Keratinocyte (primary cell): ENCODE results near the gene LDAH. TPM values are rescaled to one million over a fixed set of nuclear protein-coding genes. Genes with fewer than 3 reads are reported as not detected.

Experiments
- DNase-seq: peaks from one replicate; pipeline ENCODE4 v3.0.0-alpha.2; 2011; ENCODE audit warnings: low read depth, missing footprints, low spot score
- FAIRE-seq: peaks from 2 replicates; lab custom pipeline; 2011; peaks lifted over from hg19 to GRCh38; lab: Jason Lieb, UNC
- H2AFZ ChIP-seq: 2 replicates; pipeline ENCODE4 v1.6.0; 2012; ENCODE audit warnings: low read length, control low read depth, inconsistent platforms; ENCODE audit not compliant: control insufficient read depth
- H3K27ac ChIP-seq: 2 replicates; pipeline ENCODE4 v1.5.1; 2011; ENCODE audit warnings: low read length; ENCODE audit not compliant: control insufficient read depth, insufficient read depth
- H3K27me3 ChIP-seq: 3 replicates; pipeline ENCODE4 v1.6.0; 2011; ENCODE audit warnings: low read length; ENCODE audit not compliant: control insufficient read depth, insufficient read depth; ENCODE audit errors: extremely low read depth
- H3K36me3 ChIP-seq, 2 experiments: 2 replicates in 1 of 2; 3 replicates in 1 of 2; pipeline ENCODE4 v1.5.1; 2011; ENCODE audit warnings: low read length in 2 of 2, mild to moderate bottlenecking in 1 of 2; ENCODE audit not compliant: control insufficient read depth in 2 of 2, insufficient read depth in 2 of 2; ENCODE audit errors: extremely low read depth in 1 of 2
- H3K4me1 ChIP-seq: 3 replicates; pipeline ENCODE4 v1.5.1; 2011; ENCODE audit warnings: low read length; ENCODE audit not compliant: control insufficient read depth, insufficient read depth; ENCODE audit errors: extremely low read depth
- H3K4me2 ChIP-seq: 3 replicates; pipeline ENCODE4 v1.6.0; 2011; ENCODE audit warnings: low read depth, low read length; ENCODE audit not compliant: control insufficient read depth, insufficient read depth; ENCODE audit errors: extremely low read depth
- H3K4me3 ChIP-seq, 3 experiments: fragments of 200-600 bp in 1 of 3; sonication (generic) in 1 of 3; 2 replicates in 2 of 3; 3 replicates in 1 of 3; pipeline ENCODE4 v1.5.1; 2011 to 2016; ENCODE audit warnings: low read length in 3 of 3, mild to moderate bottlenecking in 3 of 3, control low read depth in 2 of 3, inconsistent platforms in 1 of 3, low read depth in 1 of 3, mixed read lengths in 1 of 3, mixed run types in 1 of 3, moderate library complexity in 1 of 3; ENCODE audit not compliant: control insufficient read depth in 2 of 3, insufficient read depth in 2 of 3; ENCODE audit errors: extremely low read depth in 1 of 3
- H3K79me2 ChIP-seq: 2 replicates; pipeline ENCODE4 v1.6.0; 2012; ENCODE audit warnings: low read length; ENCODE audit not compliant: control insufficient read depth, insufficient read depth
- H3K9ac ChIP-seq: 3 replicates; pipeline ENCODE4 v1.6.0; 2011; ENCODE audit warnings: low read length; ENCODE audit not compliant: control insufficient read depth, insufficient read depth; ENCODE audit errors: extremely low read depth
- H3K9me1 ChIP-seq: 3 replicates; pipeline ENCODE4 v1.6.0; 2011; ENCODE audit warnings: low read length; ENCODE audit not compliant: control insufficient read depth, insufficient read depth; ENCODE audit errors: extremely low read depth
- H3K9me3 ChIP-seq: 2 replicates; pipeline ENCODE4 v1.5.1; 2012; ENCODE audit warnings: low read depth, low read length; ENCODE audit not compliant: control insufficient read depth
- H4K20me1 ChIP-seq: 3 replicates; pipeline ENCODE4 v1.6.0; 2011; ENCODE audit warnings: low read length; ENCODE audit not compliant: control insufficient read depth, insufficient read depth; ENCODE audit errors: extremely low read depth
- CTCF ChIP-seq, 3 experiments: IDR thresholded peaks in 1 of 3; conservative IDR thresholded peaks in 1 of 3; optimal IDR thresholded peaks in 1 of 3; 2 replicates in 2 of 3; 3 replicates in 1 of 3; pipeline versions ENCODE3 to v1.5.1; 2011; ENCODE audit warnings: low read length in 3 of 3, mild to moderate bottlenecking in 3 of 3, moderate library complexity in 2 of 3, control low read depth in 1 of 3, inconsistent platforms in 1 of 3; ENCODE audit not compliant: insufficient read depth in 2 of 3; ENCODE audit errors: extremely low read depth in 1 of 3
- EZH2 ChIP-seq: IDR thresholded peaks from one replicate; pipeline ENCODE4 v1.6.1; 2012; ENCODE audit warnings: inconsistent platforms, mild to moderate bottlenecking, low read length, moderate library complexity
- dilution Hi-C: fragments of 300-500 bp; cut with MboI; formaldehyde crosslinking; loops from one replicate; pipeline ENCODE4 v1.7.0; 2020; ENCODE audit warnings: low sequenced_read_pairs; ENCODE audit not compliant: extremely low pct_ligation_motif_present
- polyA plus RNA-seq, 5 experiments: library from polyadenylated mRNA; depleted of rRNA in 3 of 5; stranded (reverse) in 3 of 5; stranded (forward) in 1 of 5; unstranded in 1 of 5; fragments of >200 nt; gene quantifications; 1 replicate in 1 of 5; 2 replicates in 3 of 5; 3 replicates in 1 of 5; pipeline versions ENCODE4 v1.2.1 to v1.2.3, GENCODE V29; 2011 to 2012; ENCODE audit warnings: missing spikeins in 2 of 5, low read depth in 1 of 5, low replicate concordance in 1 of 5

Gene LDAH
- polyA plus RNA-seq, 1 donor (not counting 4 experiments of a cell fraction or from before 2014, with no cell fraction given), result 22.7 TPM

- no peak for TF ChIP-seq EZH2
- no peak for TF ChIP-seq CTCF (optimal IDR thresholded peaks at IDR 0.05 in 1 of 3, IDR thresholded peaks at IDR 0.05 in 1 of 3, conservative IDR thresholded peaks at IDR 0.05 in 1 of 3; ENCODE audit: extremely low read depth in 1 of 3, insufficient read depth in 2 of 3, low read length in 3 of 3)
- Histone ChIP-seq H3K4me3 (no peak overlapping the region), H3K79me2 (peaks cover 28% of the 10 kb centered on the region), H3K4me1 (peaks cover 24% of the 10 kb centered on the region), H3K4me2 (no peak overlapping the region), H3K9me1 (no peaks in the 10 kb centered on the region), H2AFZ (no peak overlapping the region), H3K27ac (no peak overlapping the region), H3K9ac (no peak overlapping the region), H3K36me3 (peaks cover 7 to 8% of the 10 kb centered on the region in 2 experiments), H3K9me3 (no peaks in the 10 kb centered on the region), H4K20me1 (no peaks in the 10 kb centered on the region), H3K27me3 (no peaks in the 10 kb centered on the region)
- dilution Hi-C loops, result no loop called here
- FAIRE-seq (no peak), DNase-seq (no peak)
Observed at GRCh38 chr2:20647211-20647610, 175.7 kb downstream of the LDAH start.

DNA sequence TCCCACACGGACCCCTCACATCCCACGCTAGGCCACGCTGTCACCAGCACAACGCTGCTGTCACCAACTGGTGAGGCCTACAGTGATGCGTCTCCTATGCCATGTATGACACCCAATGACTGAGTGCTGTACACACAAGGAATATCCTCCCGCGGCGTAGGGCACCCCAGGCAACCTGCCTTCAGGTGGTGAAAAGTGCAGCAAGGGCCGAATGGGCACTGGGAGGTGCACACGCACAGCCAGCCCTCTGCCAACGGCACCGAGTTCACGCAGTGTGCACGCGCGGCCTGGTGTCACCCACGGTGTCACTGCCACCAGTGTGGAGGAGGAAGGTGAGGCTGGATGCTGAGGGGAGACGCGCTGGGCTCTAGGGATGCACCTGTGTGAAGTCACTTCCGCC lies 176.5 kb downstream of the LDAH start:
- H3K9me1 ChIP-seq, result no peaks in the 10 kb centered on the region
- DNase-seq, result no peak
- no peaks in the 10 kb centered on the region for H3K27me3 ChIP-seq
- no peak for TF ChIP-seq EZH2
- TF ChIP-seq CTCF (optimal IDR thresholded peaks at IDR 0.05 in 1 of 3, IDR thresholded peaks at IDR 0.05 in 1 of 3, conservative IDR thresholded peaks at IDR 0.05 in 1 of 3; ENCODE audit: extremely low read depth in 1 of 3, insufficient read depth in 2 of 3, low read length in 3 of 3), result no peak
- no peak overlapping the region for H3K27ac ChIP-seq
- no peak overlapping the region for H3K4me2 ChIP-seq
- no peak overlapping the region for H3K9ac ChIP-seq
- peaks cover 28% of the 10 kb centered on the region for H3K79me2 ChIP-seq
- peaks cover 11 to 12% of the 10 kb centered on the region in 2 experiments for H3K36me3 ChIP-seq
- dilution Hi-C loops, result no loop called here
- H2AFZ ChIP-seq, result no peak overlapping the region
- FAIRE-seq, result no peak
- H3K9me3 ChIP-seq, result no peaks in the 10 kb centered on the region
- H3K4me1 ChIP-seq, result peaks cover 22% of the 10 kb centered on the region
- no peaks in the 10 kb centered on the region for H4K20me1 ChIP-seq
- H3K4me3 ChIP-seq, result no peak overlapping the region
